ENCODE results near the gene VPS13C. TPM values are rescaled to one million over a fixed set of nuclear protein-coding genes. Genes with fewer than 3 reads are reported as not detected.

Gene VPS13C
- total RNA-seq, 1 experiment from 2014 or later = 40.0 TPM

DNA sequence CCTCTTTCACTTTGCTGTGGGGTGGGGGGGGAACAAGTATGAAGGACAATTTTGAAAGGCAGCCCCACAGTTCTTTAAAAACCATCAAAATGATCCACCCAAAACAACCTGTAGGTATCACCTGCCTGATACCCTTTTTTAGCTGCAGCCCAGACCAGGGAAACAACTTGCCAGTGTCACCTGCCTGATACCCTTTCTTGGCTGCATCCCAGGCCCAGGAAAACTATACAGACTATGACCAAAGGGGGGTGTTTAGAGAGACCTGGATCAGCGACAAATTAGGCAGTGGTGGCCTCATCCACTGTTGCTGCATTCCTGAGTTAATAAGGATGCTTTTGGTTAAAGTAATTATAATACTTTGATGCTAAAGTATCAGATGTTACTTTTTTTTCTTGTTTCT, 122.0 kb downstream of the VPS13C start:
- CTCF ChIA-PET = no interaction called here
- BruUV-seq (replicated peaks) = no TSS peak
- H3K9me2 ChIP-seq (ENCODE audit: insufficient read depth) = no peaks in the 10 kb centered on the region
- H3K79me2 ChIP-seq (ENCODE audit: low read depth) = no peaks in the 10 kb centered on the region
- H3K27me3 ChIP-seq (ENCODE audit: insufficient read depth, low read depth) = no peaks in the 10 kb centered on the region
- no peaks in the 10 kb centered on the region for H3K9me3 ChIP-seq (ENCODE audit: insufficient read depth, low read depth)
- no peak overlapping the region for H3K27ac ChIP-seq
- POLR2A ChIA-PET (ENCODE audit: unreplicated experiment) = no interaction called here
- H3K4me3 ChIP-seq = no peak overlapping the region
- H3F3A ChIP-seq (ENCODE audit: insufficient read depth, low read depth) = no peaks in the 10 kb centered on the region
- peaks cover 3% of the 10 kb centered on the region for H3K36me3 ChIP-seq (ENCODE audit: low read depth)
- TF ChIP-seq EZH2 (IDR thresholded peaks at IDR 0.05; ENCODE audit: low read depth) = no peak
- TF ChIP-seq, protein P1, sequence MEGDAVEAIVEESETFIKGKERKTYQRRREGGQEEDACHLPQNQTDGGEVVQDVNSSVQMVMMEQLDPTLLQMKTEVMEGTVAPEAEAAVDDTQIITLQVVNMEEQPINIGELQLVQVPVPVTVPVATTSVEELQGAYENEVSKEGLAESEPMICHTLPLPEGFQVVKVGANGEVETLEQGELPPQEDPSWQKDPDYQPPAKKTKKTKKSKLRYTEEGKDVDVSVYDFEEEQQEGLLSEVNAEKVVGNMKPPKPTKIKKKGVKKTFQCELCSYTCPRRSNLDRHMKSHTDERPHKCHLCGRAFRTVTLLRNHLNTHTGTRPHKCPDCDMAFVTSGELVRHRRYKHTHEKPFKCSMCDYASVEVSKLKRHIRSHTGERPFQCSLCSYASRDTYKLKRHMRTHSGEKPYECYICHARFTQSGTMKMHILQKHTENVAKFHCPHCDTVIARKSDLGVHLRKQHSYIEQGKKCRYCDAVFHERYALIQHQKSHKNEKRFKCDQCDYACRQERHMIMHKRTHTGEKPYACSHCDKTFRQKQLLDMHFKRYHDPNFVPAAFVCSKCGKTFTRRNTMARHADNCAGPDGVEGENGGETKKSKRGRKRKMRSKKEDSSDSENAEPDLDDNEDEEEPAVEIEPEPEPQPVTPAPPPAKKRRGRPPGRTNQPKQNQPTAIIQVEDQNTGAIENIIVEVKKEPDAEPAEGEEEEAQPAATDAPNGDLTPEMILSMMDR (conservative IDR thresholded peaks at IDR 0.05) = no peak
- DNase-seq = no peak
- intact Hi-C loops (cut with micrococcal nuclease; ENCODE audit: unreplicated experiment) = no loop called here
- H4K20me1 ChIP-seq (ENCODE audit: insufficient read depth) = no peaks in the 10 kb centered on the region
- no peak overlapping the region for H3K4me2 ChIP-seq
- H2AFZ ChIP-seq = no peak overlapping the region
- H3K4me1 ChIP-seq (replicated peaks; ENCODE audit: insufficient read depth) = no peaks in the 10 kb centered on the region

DNA sequence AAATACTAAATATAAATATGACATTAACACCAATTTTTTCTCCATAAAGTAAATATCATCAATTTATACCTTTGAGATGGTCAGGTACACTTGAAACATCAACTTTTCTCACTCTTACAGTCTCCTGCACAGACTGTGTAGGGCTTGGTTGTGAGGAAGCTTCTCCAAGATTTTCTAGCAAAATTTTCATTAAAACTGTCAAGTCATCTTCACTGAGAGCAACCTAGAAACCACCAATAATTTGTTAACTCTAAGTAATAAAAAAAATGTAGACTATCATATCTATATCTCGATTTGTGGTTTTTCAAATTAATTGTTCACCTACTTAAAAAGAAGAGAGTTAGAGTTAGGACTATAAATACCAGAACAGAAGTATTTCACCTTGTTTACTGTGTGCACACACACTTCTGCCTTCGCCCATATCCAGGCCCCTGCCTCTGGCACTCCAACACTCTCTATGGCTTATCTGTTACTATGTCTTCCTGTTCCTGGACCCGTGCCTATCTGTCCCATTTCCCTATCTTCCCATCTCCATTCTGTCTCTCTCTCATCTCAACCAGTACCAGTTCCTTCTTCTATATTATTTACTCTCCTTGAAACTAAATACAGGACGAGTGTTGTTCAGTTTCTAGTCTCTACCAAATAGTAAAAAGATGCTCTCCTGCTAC, 123.6 kb downstream of the VPS13C start:
- no peaks in the 10 kb centered on the region for H3K4me1 ChIP-seq (replicated peaks; ENCODE audit: insufficient read depth)
- no peaks in the 10 kb centered on the region for H3K9me3 ChIP-seq (ENCODE audit: insufficient read depth, low read depth)
- BruUV-seq (replicated peaks) = no TSS peak
- no peaks in the 10 kb centered on the region for H3K9me2 ChIP-seq (ENCODE audit: insufficient read depth)
- ChIA-PET POLR2A (ENCODE audit: unreplicated experiment) (no interaction called here), CTCF (no interaction called here)
- no peak overlapping the region for H3K4me3 ChIP-seq
- intact Hi-C loops (cut with micrococcal nuclease; ENCODE audit: unreplicated experiment) = no loop called here
- no peak overlapping the region for H3K27ac ChIP-seq
- TF ChIP-seq, protein P1 (conservative IDR thresholded peaks at IDR 0.05) = no peak
- TF ChIP-seq EZH2 (IDR thresholded peaks at IDR 0.05; ENCODE audit: low read depth) = no peak
- no peaks in the 10 kb centered on the region for H3K27me3 ChIP-seq (ENCODE audit: insufficient read depth, low read depth)
- DNase-seq = no peak
- H3F3A ChIP-seq (ENCODE audit: insufficient read depth, low read depth) = no peaks in the 10 kb centered on the region
- peaks cover 2% of the 10 kb centered on the region for H3K36me3 ChIP-seq (ENCODE audit: low read depth)
- no peaks in the 10 kb centered on the region for H3K79me2 ChIP-seq (ENCODE audit: low read depth)
- H2AFZ ChIP-seq = no peak overlapping the region
- no peaks in the 10 kb centered on the region for H4K20me1 ChIP-seq (ENCODE audit: insufficient read depth)
- no peak overlapping the region for H3K4me2 ChIP-seq

DNA sequence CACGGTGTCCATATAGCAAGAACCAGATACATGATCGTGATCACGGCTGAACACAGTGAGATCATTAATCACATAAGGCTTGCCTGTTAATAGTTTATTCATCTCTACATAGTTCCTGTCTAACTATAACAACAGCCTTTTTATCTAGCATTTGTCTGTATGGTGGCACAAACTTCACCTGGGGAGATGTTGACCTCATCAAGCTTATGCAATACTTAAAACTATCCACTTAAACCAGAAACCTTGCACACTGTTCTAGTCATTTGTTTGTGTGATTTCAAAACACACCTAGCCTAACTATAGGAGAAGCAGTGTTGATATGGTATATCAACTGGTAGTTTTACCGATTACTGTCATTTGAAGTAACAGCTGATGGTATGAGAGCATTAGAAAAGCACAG, 124.8 kb downstream of the VPS13C start:
- no peak overlapping the region for H2AFZ ChIP-seq
- H3K4me3 ChIP-seq = no peak overlapping the region
- H4K20me1 ChIP-seq (ENCODE audit: insufficient read depth) = no peaks in the 10 kb centered on the region
- H3K4me2 ChIP-seq = no peak overlapping the region
- H3K27ac ChIP-seq = no peak overlapping the region
- H3K9me3 ChIP-seq (ENCODE audit: insufficient read depth, low read depth) = no peaks in the 10 kb centered on the region
- H3K79me2 ChIP-seq (ENCODE audit: low read depth) = no peaks in the 10 kb centered on the region
- intact Hi-C loops (cut with micrococcal nuclease; ENCODE audit: unreplicated experiment) = no loop called here
- no peaks in the 10 kb centered on the region for H3K27me3 ChIP-seq (ENCODE audit: insufficient read depth, low read depth)
- no TSS peak for BruUV-seq (replicated peaks)
- TF ChIP-seq, protein P1 (conservative IDR thresholded peaks at IDR 0.05) = no peak
- TF ChIP-seq EZH2 (IDR thresholded peaks at IDR 0.05; ENCODE audit: low read depth) = no peak
- H3F3A ChIP-seq (ENCODE audit: insufficient read depth, low read depth) = no peaks in the 10 kb centered on the region
- DNase-seq = no peak
- no peaks in the 10 kb centered on the region for H3K4me1 ChIP-seq (replicated peaks; ENCODE audit: insufficient read depth)
- ChIA-PET CTCF (no interaction called here), POLR2A (ENCODE audit: unreplicated experiment) (no interaction called here)
- H3K9me2 ChIP-seq (ENCODE audit: insufficient read depth) = no peaks in the 10 kb centered on the region
- no peaks in the 10 kb centered on the region for H3K36me3 ChIP-seq (ENCODE audit: low read depth)
